ENCODE measurements around the gene DSC3. TPM values are rescaled to one million over a fixed set of nuclear protein-coding genes. Genes with fewer than 3 reads are reported as not detected.

The DSC3 gene
- total and polyA plus RNA-seq, 4 donors = under 0.01 to 0.06 (median 0.05) TPM; not detected in 1

- TF ChIP-seq RXRA (IDR thresholded peaks at IDR 0.05) (peak in 1 of 2 donors; percentile 31), HNF4G (IDR thresholded peaks at IDR 0.05) (no peak)
- peaks cover 0 to 14% (median 6%) of the 10 kb centered on the region in 4 donors for H3K27me3 ChIP-seq (ENCODE audit: control insufficient read depth in 4 of 4, insufficient read depth in 4 of 4, low read length in 3 of 4)
- no peaks in the 10 kb centered on the region for H3K36me3 ChIP-seq (ENCODE audit: control insufficient read depth in 4 of 4, insufficient read depth in 3 of 4, low read depth in 1 of 4, low read length in 3 of 4)
- H3K4me3 ChIP-seq (ENCODE audit: low read depth in 1 of 3, low read length in 3 of 3) = no peak overlapping the region
- DNase-seq (ENCODE audit: low spot score) = no peak
- peaks cover 0 to 3% (median 0%) of the 10 kb centered on the region in 4 donors for H3K9me3 ChIP-seq (ENCODE audit: control insufficient read depth in 4 of 4, low read length in 3 of 4)
- H3K9ac ChIP-seq (ENCODE audit: low read depth in 1 of 2, low read length in 2 of 2) = no peak overlapping the region
- H3K4me1 ChIP-seq (ENCODE audit: control insufficient read depth in 4 of 4, insufficient read depth in 4 of 4, low read length in 3 of 4) = peaks cover 10 to 12% (median 11%) of the 10 kb centered on the region in 4 donors
- H3K27ac ChIP-seq (ENCODE audit: low read depth in 1 of 2, low read length in 2 of 2) = no peak overlapping the region
Observed at GRCh38 chr18:31046916-31047315, 4.4 kb upstream of the DSC3 start.

- H3K27ac ChIP-seq (ENCODE audit: low read depth in 1 of 2, low read length in 2 of 2) = no peak overlapping the region
- peaks cover 0 to 11% (median under 1%) of the 10 kb centered on the region in 4 donors for H3K9me3 ChIP-seq (ENCODE audit: control insufficient read depth in 4 of 4, low read length in 3 of 4)
- H3K36me3 ChIP-seq (ENCODE audit: control insufficient read depth in 4 of 4, insufficient read depth in 3 of 4, low read depth in 1 of 4, low read length in 3 of 4) = no peaks in the 10 kb centered on the region
- DNase-seq (ENCODE audit: low spot score) = no peak
- peaks cover 19 to 24% (median 20%) of the 10 kb centered on the region in 4 donors for H3K4me1 ChIP-seq (ENCODE audit: control insufficient read depth in 4 of 4, insufficient read depth in 4 of 4, low read length in 3 of 4)
- peaks cover 0 to 27% (median 9%) of the 10 kb centered on the region in 4 donors for H3K27me3 ChIP-seq (ENCODE audit: control insufficient read depth in 4 of 4, insufficient read depth in 4 of 4, low read length in 3 of 4)
- TF ChIP-seq ATF3 (IDR thresholded peaks at IDR 0.05) = no peak
- no peak for TF ChIP-seq HNF4G (IDR thresholded peaks at IDR 0.05)
- TF ChIP-seq RXRA (IDR thresholded peaks at IDR 0.05) = no peak
- TF ChIP-seq FOXA1 (IDR thresholded peaks at IDR 0.05) = no peak
- TF ChIP-seq SP1 (IDR thresholded peaks at IDR 0.05) = no peak
- TF ChIP-seq YY1 (IDR thresholded peaks at IDR 0.05) = no peak
- TF ChIP-seq CTCF (IDR thresholded peaks at IDR 0.05; ENCODE audit: low read depth, low read length, missing input control) = no peak
- TF ChIP-seq FOXA2 (IDR thresholded peaks at IDR 0.05) = no peak
- TF ChIP-seq GABPA (IDR thresholded peaks at IDR 0.05 in 1 of 2, conservative IDR thresholded peaks at IDR 0.05 in 1 of 2) = no peak
- no peak for TF ChIP-seq ZBTB33 (IDR thresholded peaks at IDR 0.05)
- no peak for TF ChIP-seq MAX (IDR thresholded peaks at IDR 0.05)
- no peak overlapping the region for H3K9ac ChIP-seq (ENCODE audit: low read depth in 1 of 2, low read length in 2 of 2)
- H3K4me3 ChIP-seq (ENCODE audit: low read depth in 1 of 3, low read length in 3 of 3) = no peak overlapping the region
- 80% methylated on average over 6 of the region's 6 CpGs for WGBS
Observed at GRCh38 chr18:31045599-31045998, 3.1 kb upstream of the DSC3 start.

GRCh38 chr18:31044926-31045325, 2.4 kb upstream of the DSC3 start:
- H3K4me1 ChIP-seq (ENCODE audit: control insufficient read depth in 4 of 4, insufficient read depth in 4 of 4, low read length in 3 of 4) = peaks cover 19 to 24% (median 20%) of the 10 kb centered on the region in 4 donors
- no peak overlapping the region for H3K4me3 ChIP-seq (ENCODE audit: low read depth in 1 of 3, low read length in 3 of 3)
- peaks cover 0 to 11% (median under 1%) of the 10 kb centered on the region in 4 donors for H3K9me3 ChIP-seq (ENCODE audit: control insufficient read depth in 4 of 4, low read length in 3 of 4)
- DNase-seq (ENCODE audit: low spot score) = no peak
- H3K27me3 ChIP-seq (ENCODE audit: control insufficient read depth in 4 of 4, insufficient read depth in 4 of 4, low read length in 3 of 4) = peaks cover 0 to 29% (median 11%) of the 10 kb centered on the region in 4 donors
- WGBS = 77% methylated on average over 3 of the region's 3 CpGs
- TF ChIP-seq RAD21 (IDR thresholded peaks at IDR 0.05) = no peak
- no peak for TF ChIP-seq HNF4G (IDR thresholded peaks at IDR 0.05)
- no peak for TF ChIP-seq RXRA (IDR thresholded peaks at IDR 0.05)
- no peak for TF ChIP-seq ZBTB33 (IDR thresholded peaks at IDR 0.05)
- no peak for TF ChIP-seq FOXA1 (IDR thresholded peaks at IDR 0.05)
- TF ChIP-seq SP1 (IDR thresholded peaks at IDR 0.05) = no peak
- no peak for TF ChIP-seq JUND (IDR thresholded peaks at IDR 0.05)
- TF ChIP-seq ATF3 (IDR thresholded peaks at IDR 0.05) = no peak
- TF ChIP-seq HNF4A (conservative IDR thresholded peaks at IDR 0.05) = no peak
- no peak for TF ChIP-seq NR2F2 (IDR thresholded peaks at IDR 0.05)
- TF ChIP-seq FOXA2 (IDR thresholded peaks at IDR 0.05) = no peak
- no peak for TF ChIP-seq EGR1 (IDR thresholded peaks at IDR 0.05; ENCODE audit: low read depth in 2 of 2)
- TF ChIP-seq MAX (IDR thresholded peaks at IDR 0.05) = no peak
- no peaks in the 10 kb centered on the region for H3K36me3 ChIP-seq (ENCODE audit: control insufficient read depth in 4 of 4, insufficient read depth in 3 of 4, low read depth in 1 of 4, low read length in 3 of 4)
- H3K9ac ChIP-seq (ENCODE audit: low read depth in 1 of 2, low read length in 2 of 2) = no peak overlapping the region
- H3K27ac ChIP-seq (ENCODE audit: low read depth in 1 of 2, low read length in 2 of 2) = no peak overlapping the region

All from liver (tissue), 9 donors.